Adrenal gland (tissue), 5 donors: ENCODE measurements around the gene OR9Q1.

Source experiments
- CTCF ChIP-seq, 6 experiments: fragments of 450-650 bp in 4 of 6; fragments of 200-600 bp in 2 of 6; sonication (generic) in 1 of 6; IDR thresholded peaks; 1 replicate in 5 of 6; 2 replicates in 1 of 6; pipeline versions ENCODE4 v1.5.1 to v1.8.0; 2016 to 2021; ENCODE audit warnings: antibody characterized with exemption in 6 of 6, mild to moderate bottlenecking in 2 of 6, moderate library complexity in 1 of 6
- POLR2A ChIP-seq, 2 donors: fragments of 450-650 bp; IDR thresholded peaks; one replicate each; pipeline ENCODE4 v1.6.1; 2017; ENCODE audit warnings: antibody characterized with exemption in 2 of 2, mild to moderate bottlenecking in 2 of 2, moderate library complexity in 1 of 2
- donor health status: DM: no; HTN: no; CAD: no.

GRCh38 chr11:58135171-58135570 lies 111.5 kb downstream of the OR9Q1 start:
- TF ChIP-seq POLR2A (IDR thresholded peaks at IDR 0.05): no peak
- no peak for TF ChIP-seq CTCF (IDR thresholded peaks at IDR 0.05)
